Osteoblast (primary cell): ENCODE data around the gene TRANK1. TPM values are rescaled to one million over a fixed set of nuclear protein-coding genes. Genes with fewer than 3 reads are reported as not detected.

Experiments
- DNase-seq: peaks from one replicate; pipeline ENCODE4 v3.0.0; 2011; ENCODE audit warnings: low spot score, mixed read lengths; ENCODE audit not compliant: insufficient read length; ENCODE audit errors: missing footprints
- H2AFZ ChIP-seq: 2 replicates; pipeline ENCODE4 v1.6.0; 2011; ENCODE audit warnings: mild to moderate bottlenecking, low read length
- H3K27ac ChIP-seq: 2 replicates; pipeline ENCODE4 v1.5.1; 2011; ENCODE audit warnings: mild to moderate bottlenecking, low read depth, low read length, moderate library complexity
- H3K27me3 ChIP-seq: 2 replicates; pipeline ENCODE4 v1.6.0; 2012; ENCODE audit warnings: mild to moderate bottlenecking, control low read depth, inconsistent platforms, low read length, moderate library complexity; ENCODE audit not compliant: insufficient read depth
- H3K36me3 ChIP-seq: 2 replicates; pipeline ENCODE4 v1.5.1; 2011; ENCODE audit warnings: mild to moderate bottlenecking, low read length, control low read depth, moderate library complexity; ENCODE audit not compliant: insufficient read depth
- H3K4me1 ChIP-seq: 2 replicates; pipeline ENCODE4 v1.5.1; 2011; ENCODE audit warnings: mild to moderate bottlenecking, low read length, control low read depth, moderate library complexity; ENCODE audit not compliant: insufficient read depth
- H3K4me2 ChIP-seq: 2 replicates; pipeline ENCODE4 v1.6.0; 2011; ENCODE audit warnings: mild to moderate bottlenecking, low read length; ENCODE audit not compliant: insufficient read depth
- H3K4me3 ChIP-seq: fragments of 200-600 bp; sonication (generic); 3 replicates; pipeline ENCODE4 v1.5.1; 2012; ENCODE audit warnings: mild to moderate bottlenecking, low read length, inconsistent platforms; ENCODE audit not compliant: insufficient read depth
- H3K79me2 ChIP-seq: 2 replicates; pipeline ENCODE4 v1.6.0; 2012; ENCODE audit warnings: mild to moderate bottlenecking, low read length, control low read depth, inconsistent platforms; ENCODE audit not compliant: insufficient read depth
- H3K9me3 ChIP-seq: 2 replicates; pipeline ENCODE4 v1.5.1; 2011; ENCODE audit warnings: low read depth, low read length, control low read depth
- H4K20me1 ChIP-seq: 2 replicates; pipeline ENCODE4 v1.6.0; 2012; ENCODE audit warnings: mild to moderate bottlenecking, low read length, control low read depth; ENCODE audit not compliant: insufficient read depth
- total RNA-seq: library from RNA; depleted of rRNA; stranded (reverse); fragments of >200 nt; gene quantifications from 2 replicates; pipeline ENCODE4 v1.2.3, GENCODE V29; 2012
- TF ChIP-seq, protein P1 (sequence below): IDR thresholded peaks from 2 replicates; pipeline ENCODE4 v1.5.1; 2011; ENCODE audit warnings: mild to moderate bottlenecking, low read depth, low read length, moderate library complexity; ENCODE audit errors: extremely low read depth

The TRANK1 gene
- total RNA-seq, 1 donor, result 30.8 TPM

DNA sequence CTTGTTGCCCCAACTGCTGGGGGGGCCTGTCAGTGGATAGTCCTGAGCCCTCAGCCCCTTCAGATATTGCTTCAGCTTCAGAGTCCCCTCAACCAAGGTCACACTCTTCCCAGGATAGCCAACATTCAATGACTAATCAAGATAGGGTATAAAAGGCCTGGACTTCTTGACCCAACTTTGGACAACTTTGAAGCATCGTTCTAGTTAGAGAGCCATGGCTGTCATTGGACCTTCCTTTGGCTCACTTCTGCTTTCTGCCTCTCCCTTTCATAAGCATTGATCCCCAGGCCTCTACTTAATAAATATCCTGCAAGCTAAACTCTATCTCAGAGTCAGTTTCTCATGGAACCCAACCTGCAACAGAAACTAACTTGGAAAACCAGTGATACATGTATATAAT is 149.2 kb downstream of the TRANK1 start:
- no peaks in the 10 kb centered on the region for H3K36me3 ChIP-seq
- H3K4me1 ChIP-seq, result peaks cover 10% of the 10 kb centered on the region
- TF ChIP-seq, protein P1, sequence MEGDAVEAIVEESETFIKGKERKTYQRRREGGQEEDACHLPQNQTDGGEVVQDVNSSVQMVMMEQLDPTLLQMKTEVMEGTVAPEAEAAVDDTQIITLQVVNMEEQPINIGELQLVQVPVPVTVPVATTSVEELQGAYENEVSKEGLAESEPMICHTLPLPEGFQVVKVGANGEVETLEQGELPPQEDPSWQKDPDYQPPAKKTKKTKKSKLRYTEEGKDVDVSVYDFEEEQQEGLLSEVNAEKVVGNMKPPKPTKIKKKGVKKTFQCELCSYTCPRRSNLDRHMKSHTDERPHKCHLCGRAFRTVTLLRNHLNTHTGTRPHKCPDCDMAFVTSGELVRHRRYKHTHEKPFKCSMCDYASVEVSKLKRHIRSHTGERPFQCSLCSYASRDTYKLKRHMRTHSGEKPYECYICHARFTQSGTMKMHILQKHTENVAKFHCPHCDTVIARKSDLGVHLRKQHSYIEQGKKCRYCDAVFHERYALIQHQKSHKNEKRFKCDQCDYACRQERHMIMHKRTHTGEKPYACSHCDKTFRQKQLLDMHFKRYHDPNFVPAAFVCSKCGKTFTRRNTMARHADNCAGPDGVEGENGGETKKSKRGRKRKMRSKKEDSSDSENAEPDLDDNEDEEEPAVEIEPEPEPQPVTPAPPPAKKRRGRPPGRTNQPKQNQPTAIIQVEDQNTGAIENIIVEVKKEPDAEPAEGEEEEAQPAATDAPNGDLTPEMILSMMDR, result no peak
- H3K79me2 ChIP-seq, result no peaks in the 10 kb centered on the region
- H3K27me3 ChIP-seq, result no peaks in the 10 kb centered on the region
- no peak overlapping the region for H3K4me3 ChIP-seq
- H4K20me1 ChIP-seq, result no peaks in the 10 kb centered on the region
- H3K27ac ChIP-seq, result no peak overlapping the region
- DNase-seq, result no peak
- no peak overlapping the region for H3K4me2 ChIP-seq
- no peak overlapping the region for H2AFZ ChIP-seq
- H3K9me3 ChIP-seq, result no peaks in the 10 kb centered on the region

DNA sequence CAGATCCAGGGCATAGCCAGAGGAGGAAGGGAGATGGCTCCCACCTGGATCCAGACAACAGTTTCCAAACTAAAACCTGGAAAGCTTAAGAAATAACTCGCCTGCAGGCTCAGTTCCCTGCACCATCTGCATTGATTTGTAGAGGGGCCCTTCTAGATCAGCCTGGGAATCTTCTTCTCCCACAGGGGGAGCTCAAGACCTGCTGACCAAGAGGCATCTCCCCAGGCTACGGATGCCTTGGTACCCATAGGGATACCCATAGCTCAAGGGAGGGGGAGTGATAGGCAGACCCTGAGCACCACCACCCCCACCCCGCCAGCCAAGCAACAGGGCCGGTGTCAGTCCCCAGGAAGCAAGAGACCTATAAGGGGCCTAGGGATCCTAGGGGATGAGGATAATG is 152.5 kb downstream of the TRANK1 start:
- Histone ChIP-seq H3K27me3 (no peaks in the 10 kb centered on the region), H2AFZ (no peak overlapping the region), H3K27ac (no peak overlapping the region), H3K4me2 (no peak overlapping the region), H3K79me2 (no peaks in the 10 kb centered on the region), H3K9me3 (no peaks in the 10 kb centered on the region), H3K4me3 (no peak overlapping the region), H3K4me1 (peaks cover 9% of the 10 kb centered on the region), H3K36me3 (no peaks in the 10 kb centered on the region), H4K20me1 (no peaks in the 10 kb centered on the region)
- TF ChIP-seq, protein P1, result peak; percentile 55
- no peak for DNase-seq

DNA sequence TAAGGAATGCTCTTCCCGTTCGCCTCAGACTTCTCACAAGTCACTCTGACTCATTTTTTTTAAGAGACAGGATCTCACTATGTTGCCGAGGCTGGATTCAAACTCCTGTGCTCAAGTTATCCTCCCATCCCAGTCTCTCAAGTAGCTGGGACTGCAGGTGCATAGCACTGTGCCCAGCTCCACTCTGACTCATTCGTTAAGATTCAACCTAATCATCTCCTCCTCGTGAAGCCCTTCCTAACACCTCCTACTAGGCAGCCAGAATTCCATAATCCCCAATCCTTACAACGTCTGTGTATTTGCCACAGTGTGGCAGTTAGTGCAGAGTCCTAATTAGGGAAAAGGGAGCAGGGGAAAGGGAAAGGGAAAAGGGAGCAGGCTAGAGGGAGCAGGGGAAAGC is 154.1 kb downstream of the TRANK1 start:
- DNase-seq, result no peak
- H3K4me1 ChIP-seq, result no peaks in the 10 kb centered on the region
- no peak overlapping the region for H2AFZ ChIP-seq
- H3K4me2 ChIP-seq, result no peak overlapping the region
- H3K27ac ChIP-seq, result no peak overlapping the region
- H4K20me1 ChIP-seq, result no peaks in the 10 kb centered on the region
- H3K4me3 ChIP-seq, result no peak overlapping the region
- TF ChIP-seq, protein P1, result no peak
- H3K27me3 ChIP-seq, result no peaks in the 10 kb centered on the region
- no peaks in the 10 kb centered on the region for H3K79me2 ChIP-seq
- H3K36me3 ChIP-seq, result no peaks in the 10 kb centered on the region
- H3K9me3 ChIP-seq, result no peaks in the 10 kb centered on the region

DNA sequence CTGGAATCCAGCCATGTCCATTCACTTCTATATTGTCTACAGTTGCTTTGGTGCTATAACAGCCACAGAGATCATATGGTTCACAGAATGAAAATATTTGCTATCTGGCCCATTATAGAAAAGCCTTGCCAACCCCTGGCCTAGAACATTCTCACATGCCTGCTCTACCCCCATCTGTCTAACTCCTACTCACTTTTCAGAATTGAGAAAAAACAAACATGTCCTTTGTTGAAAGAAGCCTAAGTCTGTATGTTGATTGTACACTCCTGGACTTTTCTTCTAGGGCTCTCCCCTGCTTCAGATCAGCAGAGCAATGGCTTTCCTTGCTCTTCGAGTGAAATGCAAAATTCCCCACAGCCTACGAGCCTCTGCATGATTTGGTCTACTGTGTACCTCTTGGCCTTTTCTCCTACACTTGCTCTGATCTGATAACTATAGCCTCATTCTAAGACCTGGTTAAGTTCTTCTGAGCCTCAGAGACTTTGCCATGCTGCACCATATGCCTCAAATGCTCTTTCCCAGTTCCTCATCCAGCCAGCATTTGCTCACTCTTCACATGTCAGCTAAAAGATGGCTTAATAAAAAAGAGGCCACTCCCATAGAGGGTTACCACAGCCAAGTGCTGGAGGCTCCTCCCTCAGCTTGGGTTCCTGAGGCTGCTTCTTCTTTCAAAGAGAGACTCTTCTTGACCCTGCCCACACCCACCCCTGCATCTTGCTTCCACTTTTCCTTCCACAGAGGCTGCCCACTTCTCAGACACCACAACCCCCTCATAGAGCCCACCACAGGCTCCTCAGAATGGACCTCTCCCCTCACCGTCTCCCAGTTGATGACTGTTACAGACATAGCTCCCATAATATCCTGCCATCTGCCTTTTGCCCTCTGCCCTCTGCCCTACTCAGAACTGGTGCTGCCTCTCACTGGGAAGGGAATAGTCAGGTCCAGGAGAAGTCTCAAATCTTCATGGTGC is 157.6 kb downstream of the TRANK1 start:
- DNase-seq, result no peak
- TF ChIP-seq, protein P1, result no peak

More for the DNA sequence above, 157.6 kb downstream of the TRANK1 start:
- Histone ChIP-seq H3K79me2 (no peaks in the 10 kb centered on the region), H3K27me3 (no peaks in the 10 kb centered on the region), H3K4me2 (no peak overlapping the region), H4K20me1 (no peaks in the 10 kb centered on the region), H3K4me1 (peaks cover 4% of the 10 kb centered on the region), H3K27ac (no peak overlapping the region), H3K4me3 (no peak overlapping the region), H3K36me3 (no peaks in the 10 kb centered on the region), H3K9me3 (no peaks in the 10 kb centered on the region), H2AFZ (no peak overlapping the region)
